ENCODE results near the gene CHTOP.

DNA sequence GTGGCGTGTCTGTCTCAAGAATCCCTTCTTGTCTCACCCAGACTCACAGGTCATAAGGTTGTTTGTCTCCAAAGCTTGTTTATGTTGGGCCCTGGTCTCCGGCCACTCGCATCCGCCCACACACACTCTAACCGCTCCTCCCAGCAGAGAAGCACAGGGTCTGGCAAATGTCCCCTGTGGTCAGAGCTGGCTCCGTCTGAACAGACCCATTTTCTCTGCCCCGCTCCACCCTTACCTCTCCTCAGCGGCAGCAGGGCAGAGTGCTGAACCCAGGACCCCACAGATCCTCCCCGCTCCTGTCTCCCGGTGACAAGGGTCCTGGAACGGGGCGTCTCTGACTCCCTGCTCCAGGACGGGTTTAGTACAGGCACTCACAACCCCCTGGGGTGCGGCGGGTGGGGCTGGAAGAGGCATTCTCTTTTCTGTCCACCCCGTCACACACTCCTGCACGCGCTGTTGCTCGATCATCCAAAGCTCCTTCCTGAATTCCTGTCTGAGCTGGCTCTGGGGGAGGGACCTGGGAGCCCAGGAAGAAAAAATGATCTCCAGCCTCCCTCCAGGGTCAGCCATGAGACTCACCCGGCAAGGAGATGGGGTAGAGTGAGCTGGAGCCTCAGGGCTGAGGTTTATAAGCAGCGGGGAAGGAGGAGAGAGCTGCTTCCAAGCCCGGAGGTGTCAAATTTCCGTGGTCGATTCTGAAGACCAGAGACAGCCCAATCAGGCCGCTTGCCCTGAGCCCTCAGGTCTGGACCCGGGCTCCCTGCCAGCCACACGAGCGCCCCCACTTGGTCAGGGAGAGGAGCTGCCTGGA lies 6.8 kb upstream of the CHTOP start, which contains the start of gene S100A13:
- TF ChIP-seq POLR2A (IDR thresholded peaks at IDR 0.05; ENCODE audit: low read depth, low read length), result peak; percentile 99
- TF ChIP-seq RCOR1 (IDR thresholded peaks at IDR 0.05; ENCODE audit: insufficient replicate concordance, low read length), result no peak
- TF ChIP-seq, protein P1, sequence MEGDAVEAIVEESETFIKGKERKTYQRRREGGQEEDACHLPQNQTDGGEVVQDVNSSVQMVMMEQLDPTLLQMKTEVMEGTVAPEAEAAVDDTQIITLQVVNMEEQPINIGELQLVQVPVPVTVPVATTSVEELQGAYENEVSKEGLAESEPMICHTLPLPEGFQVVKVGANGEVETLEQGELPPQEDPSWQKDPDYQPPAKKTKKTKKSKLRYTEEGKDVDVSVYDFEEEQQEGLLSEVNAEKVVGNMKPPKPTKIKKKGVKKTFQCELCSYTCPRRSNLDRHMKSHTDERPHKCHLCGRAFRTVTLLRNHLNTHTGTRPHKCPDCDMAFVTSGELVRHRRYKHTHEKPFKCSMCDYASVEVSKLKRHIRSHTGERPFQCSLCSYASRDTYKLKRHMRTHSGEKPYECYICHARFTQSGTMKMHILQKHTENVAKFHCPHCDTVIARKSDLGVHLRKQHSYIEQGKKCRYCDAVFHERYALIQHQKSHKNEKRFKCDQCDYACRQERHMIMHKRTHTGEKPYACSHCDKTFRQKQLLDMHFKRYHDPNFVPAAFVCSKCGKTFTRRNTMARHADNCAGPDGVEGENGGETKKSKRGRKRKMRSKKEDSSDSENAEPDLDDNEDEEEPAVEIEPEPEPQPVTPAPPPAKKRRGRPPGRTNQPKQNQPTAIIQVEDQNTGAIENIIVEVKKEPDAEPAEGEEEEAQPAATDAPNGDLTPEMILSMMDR (conservative IDR thresholded peaks at IDR 0.05; ENCODE audit: low read depth, low read length), result peak; percentile 60
- TF ChIP-seq CEBPB (IDR thresholded peaks at IDR 0.05; ENCODE audit: low read depth, low read length), result no peak
- peak; percentile 42 for TF ChIP-seq RAD21 (IDR thresholded peaks at IDR 0.05; ENCODE audit: low read length)
